K562 (cell line): ENCODE results near the gene NQO2. TPM values are rescaled to one million over a fixed set of nuclear protein-coding genes. Genes with fewer than 3 reads are reported as not detected.
A peak's percentile ranks its signal among the peaks of the same experiment; 100 is the strongest.

Experiments
- FOXJ2 ChIP-seq: fragments of 200-800 bp; sonication (Bioruptor generic); IDR thresholded peaks from 2 replicates; pipeline ENCODE4 v1.6.1; 2016; ENCODE audit warnings: missing genetic modification characterization, missing compliant biosample characterization
- GABPB1 ChIP-seq: sonication (generic); formaldehyde crosslinking; IDR thresholded peaks from 2 replicates; pipeline ENCODE4 v1.8.0; 2022; ENCODE audit warnings: mild to moderate bottlenecking, missing genetic modification reagents
- KDM2B ChIP-seq: fragments of 250-450 bp; sonication (Bioruptor Pico); IDR thresholded peaks from 2 replicates; pipeline ENCODE4 v1.8.0; 2021; ENCODE audit warnings: mild to moderate bottlenecking, moderate library complexity
- KLF6 ChIP-seq: fragments of 250-450 bp; sonication (Bioruptor Pico); IDR thresholded peaks from 2 replicates; pipeline ENCODE4 v1.4.0; 2020; ENCODE audit warnings: mild to moderate bottlenecking, moderate library complexity, borderline replicate concordance
- LARP7 ChIP-seq: fragments of 450-650 bp; IDR thresholded peaks from 2 replicates; pipeline ENCODE4 v1.6.1; 2016
- MTA2 ChIP-seq: fragments of 450-650 bp; IDR thresholded peaks from 2 replicates; pipeline ENCODE4 v1.6.1; 2016; ENCODE audit warnings: low read depth
- NBN ChIP-seq: fragments of 450-650 bp; IDR thresholded peaks from 2 replicates; pipeline ENCODE4 v1.6.1; 2016; ENCODE audit warnings: low read depth, mild to moderate bottlenecking
- NFATC3 ChIP-seq: fragments of 450-650 bp; IDR thresholded peaks from 2 replicates; pipeline ENCODE4 v1.6.1; 2017; ENCODE audit warnings: mild to moderate bottlenecking
- NUFIP1 ChIP-seq: fragments of 450-650 bp; IDR thresholded peaks from 2 replicates; pipeline ENCODE4 v1.6.1; 2018; ENCODE audit not compliant: partially characterized antibody
- OTX1 ChIP-seq: fragments of 450-650 bp; formaldehyde crosslinking; IDR thresholded peaks from 2 replicates; pipeline ENCODE4 v1.4.0; 2022; ENCODE audit warnings: mild to moderate bottlenecking
- PHB2 ChIP-seq: fragments of 450-650 bp; IDR thresholded peaks from 2 replicates; pipeline ENCODE4 v1.6.1; 2017; ENCODE audit warnings: low read depth
- PTRF ChIP-seq: fragments of 450-650 bp; IDR thresholded peaks from 2 replicates; pipeline ENCODE4 v1.6.1; 2016; ENCODE audit warnings: mild to moderate bottlenecking, missing genetic modification characterization, missing compliant biosample characterization
- RFX7 ChIP-seq: fragments of 250-450 bp; sonication (Bioruptor Pico); IDR thresholded peaks from 2 replicates; pipeline ENCODE4 v1.5.1; 2021; ENCODE audit warnings: mild to moderate bottlenecking
- SAP30 ChIP-seq: fragments of 200-600 bp; sonication (generic); IDR thresholded peaks from 2 replicates; pipeline ENCODE4 v1.6.1; 2012; ENCODE audit warnings: borderline replicate concordance, low read depth, mild to moderate bottlenecking, moderate library complexity, low read length, control low read depth, inconsistent platforms; ENCODE audit not compliant: insufficient read depth, poor library complexity, severe bottlenecking
- SMARCA4 ChIP-seq: fragments of 450-650 bp; IDR thresholded peaks from 2 replicates; pipeline ENCODE4 v1.6.1; 2016
- SMC3 ChIP-seq: conservative IDR thresholded peaks from 2 replicates; pipeline ENCODE4 v1.6.1; 2011; ENCODE audit warnings: low read depth, low read length, improper control_type of control experiment; ENCODE audit not compliant: insufficient read depth
- SP1 ChIP-seq: sonication (generic); formaldehyde crosslinking; IDR thresholded peaks from 2 replicates; pipeline ENCODE4 v1.8.1; 2022; ENCODE audit warnings: mild to moderate bottlenecking, missing genetic modification reagents
- TEAD4 ChIP-seq, 2 experiments: sonication (generic) in 1 of 2; formaldehyde crosslinking in 1 of 2; IDR thresholded peaks; 2 replicates each; pipeline versions ENCODE4 v1.6.1 to v1.8.0; 2012 to 2022; ENCODE audit warnings: borderline replicate concordance in 1 of 2, inconsistent platforms in 1 of 2, low read length in 1 of 2, mild to moderate bottlenecking in 1 of 2, missing genetic modification reagents in 1 of 2
- THRA ChIP-seq: fragments of 450-650 bp; IDR thresholded peaks from 2 replicates; pipeline ENCODE4 v1.6.1; 2017; ENCODE audit warnings: mild to moderate bottlenecking, moderate library complexity
- U2AF1 ChIP-seq: fragments of 200-400 bp; formaldehyde crosslinking; optimal IDR thresholded peaks from 2 replicates; pipeline ENCODE3; 2017; ENCODE audit warnings: mild to moderate bottlenecking, low read depth, low read length, moderate library complexity
- ZFP91 ChIP-seq: sonication (generic); formaldehyde crosslinking; IDR thresholded peaks from 2 replicates; pipeline ENCODE4 v1.8.0; 2022; ENCODE audit warnings: mild to moderate bottlenecking, missing genetic modification reagents
- ZNF785 ChIP-seq: fragments of 250-450 bp; sonication (Bioruptor Pico); IDR thresholded peaks from 2 replicates; pipeline ENCODE4 v1.4.0; 2020; ENCODE audit warnings: mild to moderate bottlenecking
- polyA plus RNA-seq, 8 experiments: library from polyadenylated mRNA; depleted of rRNA in 4 of 8; stranded (reverse) in 5 of 8; unstranded in 3 of 8; fragments of >200 nt; fragmentation: Nextera tagmentation in 2 of 8; fragmentation: Illumina TruSeq in 1 of 8; extraction: Ambion mirVana in 2 of 8; extraction: Trizol in 1 of 8; gene quantifications; 2 replicates each; pipeline versions ENCODE4 v1.2.1 to v1.2.3, GENCODE V29; 2011 to 2014; ENCODE audit warnings: inconsistent platforms in 1 of 8, missing spikeins in 1 of 8
- total RNA-seq, 7 experiments: library from RNA; depleted of rRNA in 6 of 7; stranded (reverse); fragments of >200 nt in 6 of 7; fragmentation: Illumina TruSeq in 2 of 7; extraction: Trizol in 2 of 7; gene quantifications; 2 replicates each; pipeline versions ENCODE4 v1.2.1 to v1.2.3, GENCODE V29; 2011 to 2021; ENCODE audit warnings: low replicate concordance in 1 of 7
- TF ChIP-seq, protein P1 (sequence below): fragments of 250-450 bp; sonication (Bioruptor Pico); IDR thresholded peaks from 2 replicates; pipeline ENCODE4 v1.8.0; 2022; ENCODE audit warnings: moderate library complexity, mild to moderate bottlenecking, inconsistent platforms
- TF ChIP-seq, protein P2 (sequence below): sonication (generic); formaldehyde crosslinking; IDR thresholded peaks from 2 replicates; pipeline ENCODE4 v1.8.1; 2023; ENCODE audit warnings: mild to moderate bottlenecking, missing genetic modification reagents, moderate library complexity
- TF ChIP-seq, protein P3 (sequence below): fragments of 450-650 bp; IDR thresholded peaks from one replicate; pipeline ENCODE4 v1.6.1; 2018; ENCODE audit warnings: mild to moderate bottlenecking, moderate library complexity; ENCODE audit not compliant: partially characterized antibody

The NQO2 gene
- total and polyA plus RNA-seq, 9 of the 15 experiments (the other 6 are each of a cell fraction or from before 2014, with no cell fraction given), result 54.6 to 214 (median 116) TPM

DNA sequence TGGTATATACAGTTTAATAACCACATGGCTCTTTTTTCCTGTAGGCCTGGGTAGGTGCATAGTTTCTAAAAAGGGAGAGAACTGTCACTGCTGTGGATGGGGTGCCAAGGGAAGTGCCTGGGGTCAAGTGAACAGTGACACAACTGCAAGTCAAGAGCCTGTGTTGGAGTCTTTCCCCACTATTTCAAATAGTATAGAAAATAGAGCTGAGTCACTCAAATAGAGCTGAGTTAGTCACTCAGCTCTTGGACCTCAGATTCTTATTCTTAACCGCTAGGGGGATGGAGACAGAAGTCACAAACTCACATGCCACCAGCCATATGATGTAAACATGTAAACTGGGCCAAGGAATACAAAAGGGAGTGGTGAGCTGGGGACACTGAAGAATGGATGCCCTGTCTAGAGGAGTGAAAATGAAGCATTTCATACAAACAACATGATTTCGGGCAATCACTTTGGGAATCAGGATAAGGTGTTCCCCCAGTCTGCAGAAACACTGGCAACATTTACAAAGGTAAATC lies 2.1 kb downstream of the NQO2 start (continued):
- TF ChIP-seq THRA (no peak), NFATC3 (peak; percentile 77; the same call in 1 of the 2 replicates), PHB2 (no peak), OTX1 (CRISPR knock-in tag) (peak; percentile 33; the same call in 1 of the 2 replicates), PTRF (no peak), KDM2B (no peak), LARP7 (no peak), U2AF1 (no peak), SMC3 (0 out of 2 replicates have a peak, but pooled peaks have one; percentile 55), RFX7 (no peak), MTA2 (peak; percentile 51; the same call in 1 of the 2 replicates), SAP30 (no peak), SMARCA4 (peak; percentile 87), NUFIP1 (peak; percentile 86), NBN (peak; percentile 98), FOXJ2 (tag) (peak; percentile 97), KLF6 (CRISPR knock-in tag) (peak; percentile 7; the same call in 1 of the 2 replicates), GABPB1 (CRISPR knock-in tag) (peak; percentile 41; the same call in 1 of the 2 replicates), TEAD4 (IDR thresholded peaks at IDR 0.05; ENCODE audit: low read length) (peak; percentile 74), TEAD4 (CRISPR knock-in tag; IDR thresholded peaks at IDR 0.05; ENCODE audit: borderline replicate concordance) (no peak), ZFP91 (CRISPR knock-in tag) (no peak), SP1 (CRISPR knock-in tag) (peak; percentile 80), ZNF785 (CRISPR knock-in tag) (no peak)
- TF ChIP-seq, protein P1, sequence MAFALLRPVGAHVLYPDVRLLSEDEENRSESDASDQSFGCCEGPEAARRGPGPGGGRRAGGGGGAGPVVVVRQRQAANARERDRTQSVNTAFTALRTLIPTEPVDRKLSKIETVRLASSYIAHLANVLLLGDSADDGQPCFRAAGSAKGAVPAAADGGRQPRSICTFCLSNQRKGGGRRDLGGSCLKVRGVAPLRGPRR (CRISPR knock-in tag), result no peak; the same call in 1 of the 2 replicates
- TF ChIP-seq, protein P2, sequence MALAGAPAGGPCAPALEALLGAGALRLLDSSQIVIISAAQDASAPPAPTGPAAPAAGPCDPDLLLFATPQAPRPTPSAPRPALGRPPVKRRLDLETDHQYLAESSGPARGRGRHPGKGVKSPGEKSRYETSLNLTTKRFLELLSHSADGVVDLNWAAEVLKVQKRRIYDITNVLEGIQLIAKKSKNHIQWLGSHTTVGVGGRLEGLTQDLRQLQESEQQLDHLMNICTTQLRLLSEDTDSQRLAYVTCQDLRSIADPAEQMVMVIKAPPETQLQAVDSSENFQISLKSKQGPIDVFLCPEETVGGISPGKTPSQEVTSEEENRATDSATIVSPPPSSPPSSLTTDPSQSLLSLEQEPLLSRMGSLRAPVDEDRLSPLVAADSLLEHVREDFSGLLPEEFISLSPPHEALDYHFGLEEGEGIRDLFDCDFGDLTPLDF (CRISPR knock-in tag), result no peak
- TF ChIP-seq, protein P3, sequence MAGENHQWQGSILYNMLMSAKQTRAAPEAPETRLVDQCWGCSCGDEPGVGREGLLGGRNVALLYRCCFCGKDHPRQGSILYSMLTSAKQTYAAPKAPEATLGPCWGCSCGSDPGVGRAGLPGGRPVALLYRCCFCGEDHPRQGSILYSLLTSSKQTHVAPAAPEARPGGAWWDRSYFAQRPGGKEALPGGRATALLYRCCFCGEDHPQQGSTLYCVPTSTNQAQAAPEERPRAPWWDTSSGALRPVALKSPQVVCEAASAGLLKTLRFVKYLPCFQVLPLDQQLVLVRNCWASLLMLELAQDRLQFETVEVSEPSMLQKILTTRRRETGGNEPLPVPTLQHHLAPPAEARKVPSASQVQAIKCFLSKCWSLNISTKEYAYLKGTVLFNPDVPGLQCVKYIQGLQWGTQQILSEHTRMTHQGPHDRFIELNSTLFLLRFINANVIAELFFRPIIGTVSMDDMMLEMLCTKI, result no peak
